Endodermal cell (in vitro differentiated cells): Measurements from ENCODE around the gene TSPAN8. TPM values are rescaled to one million over a fixed set of nuclear protein-coding genes. Genes with fewer than 3 reads are reported as not detected.
A peak's percentile ranks its signal among the peaks of the same experiment; 100 is the strongest.
"Not testable (repeated sequence)": the region's sequence is repeated elsewhere in the genome, so short reads cannot be mapped to it uniquely, and the experiment has no call there.

ENCODE experiments used
- DNase-seq: peaks from one replicate; pipeline ENCODE4 v3.0.0-alpha.2; 2017
- H3K27ac ChIP-seq: 2 replicates; pipeline ENCODE4 v1.5.1; 2013; ENCODE audit warnings: mild to moderate bottlenecking, low read depth, low read length, moderate library complexity
- H3K27me3 ChIP-seq: 2 replicates; pipeline ENCODE4 v1.6.1; 2013; ENCODE audit warnings: mild to moderate bottlenecking, low read length, moderate library complexity; ENCODE audit not compliant: insufficient read depth, control insufficient read depth, poor library complexity, severe bottlenecking
- H3K36me3 ChIP-seq: 2 replicates; pipeline ENCODE4 v1.7.0; 2013; ENCODE audit warnings: mild to moderate bottlenecking, low read length, moderate library complexity; ENCODE audit not compliant: control insufficient read depth, insufficient read depth
- H3K4me1 ChIP-seq: one replicate; pipeline ENCODE4 v1.7.0; 2013; ENCODE audit warnings: low read length; ENCODE audit not compliant: control insufficient read depth, insufficient read depth
- H3K4me3 ChIP-seq: 2 replicates; pipeline ENCODE4 v1.5.1; 2013; ENCODE audit warnings: mild to moderate bottlenecking, low read length, moderate library complexity
- H3K9ac ChIP-seq: 2 replicates; pipeline ENCODE4 v1.6.1; 2013; ENCODE audit warnings: mild to moderate bottlenecking, low read length, moderate library complexity; ENCODE audit not compliant: poor library complexity, severe bottlenecking; ENCODE audit errors: extremely low read depth
- H3K9me3 ChIP-seq: 2 replicates; pipeline ENCODE4 v1.6.1; 2013; ENCODE audit warnings: mild to moderate bottlenecking, low read length, moderate library complexity; ENCODE audit not compliant: control insufficient read depth
- H3K27ac Mint-ChIP-seq: 2 replicates; pipeline ENCODE4 v1.8.0; 2020; ENCODE audit warnings: mixed read lengths
- H3K27me3 Mint-ChIP-seq: 2 replicates; pipeline ENCODE4 v1.8.0; 2021; ENCODE audit warnings: mild to moderate bottlenecking, mixed read lengths; ENCODE audit not compliant: insufficient read depth
- H3K36me3 Mint-ChIP-seq: 2 replicates; pipeline ENCODE4 v1.8.0; 2020; ENCODE audit warnings: low read depth, mixed read lengths
- H3K4me1 Mint-ChIP-seq: 2 replicates; pipeline ENCODE4 v1.8.0; 2020; ENCODE audit warnings: mixed read lengths
- H3K4me3 Mint-ChIP-seq: 2 replicates; pipeline ENCODE4 v1.8.0; 2020; ENCODE audit warnings: mild to moderate bottlenecking, moderate library complexity, mixed read lengths
- H3K9me3 Mint-ChIP-seq: 2 replicates; pipeline ENCODE4 v1.8.0; 2020; ENCODE audit warnings: mild to moderate bottlenecking, mixed read lengths
- CTCF ChIP-seq: fragments of 200-600 bp; sonication (generic); conservative IDR thresholded peaks from 2 replicates; pipeline ENCODE4 v1.5.0; 2021; ENCODE audit warnings: antibody characterized with exemption, mild to moderate bottlenecking
- WGBS, 2 experiments: methylation state at CpG; one replicate each; pipeline versions ENCODE4 v1.1.5 to v1.1.7; 2013; ENCODE audit warnings: missing lambda C conversion rate in 2 of 2, mixed read lengths in 1 of 2; ENCODE audit not compliant: insufficient coverage in 1 of 2, insufficient read length in 1 of 2; 5-methylcytosine and 5-hydroxymethylcytosine counted together
- total RNA-seq, 2 donors: library from RNA; stranded (reverse); fragmentation: NEBNext Ultra II Directional in 1 of 2; extraction: Animal tissue kit (Norgen Biotek cat#: 25700) in 1 of 2; gene quantifications; 2 replicates in 1 of 2; 3 replicates in 1 of 2; pipeline ENCODE4 v1.2.1, GENCODE V29; 2021

The TSPAN8 gene
- total RNA-seq, 2 donors from 2014 or later: 0.48 to 1.0 TPM

- H3K27me3 ChIP-seq: no peaks in the 10 kb centered on the region
- H3K9me3 ChIP-seq: peaks cover 19% of the 10 kb centered on the region
- no peak for TF ChIP-seq CTCF
- Mint-ChIP-seq H3K36me3 (peaks cover 7% of the 10 kb centered on the region), H3K27me3 (no peaks in the 10 kb centered on the region), H3K4me1 (peaks cover 25% of the 10 kb centered on the region), H3K9me3 (peaks cover 38% of the 10 kb centered on the region), H3K4me3 (no peak overlapping the region), H3K27ac (peak overlapping the region; percentile 55)
- no peak overlapping the region for H3K27ac ChIP-seq
- H3K4me1 ChIP-seq: peaks cover 5% of the 10 kb centered on the region
- no peak overlapping the region for H3K9ac ChIP-seq
- H3K36me3 ChIP-seq: no peaks in the 10 kb centered on the region
- 57 to 82% methylated on average over 2 of the region's 4 CpGs for WGBS, 2 experiments
- peak overlapping the region; percentile 18 for H3K4me3 ChIP-seq
- peak; percentile 48 for DNase-seq
Observed at GRCh38 chr12:71166862-71167496, 9.2 kb upstream of the TSPAN8 start.

- H3K4me1 Mint-ChIP-seq: peaks cover 25% of the 10 kb centered on the region
- H3K27me3 Mint-ChIP-seq: no peaks in the 10 kb centered on the region
- H3K9me3 Mint-ChIP-seq: peaks cover 38% of the 10 kb centered on the region
- H3K27me3 ChIP-seq: no peaks in the 10 kb centered on the region
- TF ChIP-seq CTCF: no peak
- no peak overlapping the region for H3K27ac ChIP-seq
- H3K4me1 ChIP-seq: peaks cover 5% of the 10 kb centered on the region
- no peak overlapping the region for H3K4me3 Mint-ChIP-seq
- no peak overlapping the region for H3K27ac Mint-ChIP-seq
- H3K4me3 ChIP-seq: no peak overlapping the region
- peaks cover 19% of the 10 kb centered on the region for H3K9me3 ChIP-seq
- H3K36me3 ChIP-seq: no peaks in the 10 kb centered on the region
- peaks cover 7% of the 10 kb centered on the region for H3K36me3 Mint-ChIP-seq
- WGBS, 2 experiments: 82 to 95% methylated on average over 7 to 34 of the region's 34 CpGs
- H3K9ac ChIP-seq: no peak overlapping the region
- DNase-seq: no peak
Observed at GRCh38 chr12:71166280-71166679, 8.5 kb upstream of the TSPAN8 start.

- H3K27me3 Mint-ChIP-seq, H3K36me3 Mint-ChIP-seq, H3K4me3 Mint-ChIP-seq, H3K27ac Mint-ChIP-seq, H3K27ac ChIP-seq, DNase-seq, H3K4me1 ChIP-seq, H3K36me3 ChIP-seq, H3K9ac ChIP-seq, H3K27me3 ChIP-seq: not testable (repeated sequence)
- peaks cover 38% of the 10 kb centered on the region for H3K9me3 Mint-ChIP-seq
- peaks cover 25% of the 10 kb centered on the region for H3K4me1 Mint-ChIP-seq
- Histone ChIP-seq H3K9me3 (peaks cover 19% of the 10 kb centered on the region), H3K4me3 (peak overlapping the region; percentile 47)
- 88 to 92% methylated on average over 3 to 5 of the region's 5 CpGs for whole genome bisulfite sequencing, 2 experiments
Observed at GRCh38 chr12:71165780-71166179, 8.0 kb upstream of the TSPAN8 start.
